WTC11 (cell line): ENCODE measurements around the gene BCAT1. TPM values are rescaled to one million over a fixed set of nuclear protein-coding genes. Genes with fewer than 3 reads are reported as not detected.

ENCODE experiments used
- ATAC-seq: fragments of 200-7000 bp; cut with Tn5 transposase; 2 replicates; pipeline ENCODE4 v1.10.0; 2021; ENCODE audit warnings: mild to moderate bottlenecking, moderate library complexity
- CTCF ChIA-PET: fragments of 300-600 bp; sonication (Branson Sonifier 250); formaldehyde crosslinking; loops from one replicate; lab custom pipeline; 2021; ENCODE audit warnings: antibody characterized with exemption; lab: Charles Lee
- POLR2A ChIA-PET: fragments of 350-600 bp; sonication (Branson Sonifier 250); formaldehyde crosslinking; loops from one replicate; lab custom pipeline; 2021; ENCODE audit warnings: antibody characterized with exemption; lab: Charles Lee
- DNase-seq: peaks from one replicate; pipeline ENCODE4 v3.0.0; 2021; ENCODE audit warnings: low spot score
- H3K27ac Mint-ChIP-seq: 2 replicates; pipeline ENCODE4 v1.8.0; 2021; ENCODE audit warnings: mixed read lengths
- H3K27me3 Mint-ChIP-seq: 2 replicates; pipeline ENCODE4 v1.8.0; 2021; ENCODE audit warnings: low read depth, mild to moderate bottlenecking, moderate library complexity, mixed read lengths
- H3K36me3 Mint-ChIP-seq: 2 replicates; pipeline ENCODE4 v1.8.0; 2021; ENCODE audit warnings: mixed read lengths
- H3K4me1 Mint-ChIP-seq: 2 replicates; pipeline ENCODE4 v1.8.0; 2022; ENCODE audit warnings: mixed read lengths
- H3K4me3 Mint-ChIP-seq: 2 replicates; pipeline ENCODE4 v1.8.0; 2021; ENCODE audit warnings: mild to moderate bottlenecking, moderate library complexity, mixed read lengths
- H3K9me3 Mint-ChIP-seq: 2 replicates; pipeline ENCODE4 v1.8.0; 2021; ENCODE audit warnings: mixed read lengths
- ARID4B ChIP-seq: sonication (generic); formaldehyde crosslinking; IDR thresholded peaks from 2 replicates; pipeline ENCODE4 v1.8.0; 2023; ENCODE audit warnings: missing genetic modification reagents, mild to moderate bottlenecking, borderline replicate concordance
- CREB1 ChIP-seq: sonication (generic); formaldehyde crosslinking; IDR thresholded peaks from 2 replicates; pipeline ENCODE4 v1.8.0; 2023; ENCODE audit warnings: mild to moderate bottlenecking, missing genetic modification reagents
- ELF4 ChIP-seq: sonication (generic); formaldehyde crosslinking; IDR thresholded peaks from 2 replicates; pipeline ENCODE4 v1.8.1; 2022; ENCODE audit warnings: low read depth, mild to moderate bottlenecking, moderate library complexity, missing genetic modification reagents
- ERG ChIP-seq: fragments of 250-450 bp; sonication (Bioruptor Pico); IDR thresholded peaks from 2 replicates; pipeline ENCODE4 v1.8.0; 2021; ENCODE audit warnings: mild to moderate bottlenecking
- FOXK1 ChIP-seq: sonication (generic); formaldehyde crosslinking; IDR thresholded peaks from 2 replicates; pipeline ENCODE4 v1.8.0; 2022; ENCODE audit warnings: mild to moderate bottlenecking, moderate library complexity, missing genetic modification reagents
- FOXP4 ChIP-seq: sonication (generic); formaldehyde crosslinking; IDR thresholded peaks from 2 replicates; pipeline ENCODE4 v1.8.0; 2022; ENCODE audit warnings: mild to moderate bottlenecking, missing genetic modification reagents
- GRHL2 ChIP-seq: fragments of 250-450 bp; sonication (Bioruptor Pico); IDR thresholded peaks from 2 replicates; pipeline ENCODE4 v1.8.0; 2022; ENCODE audit warnings: mild to moderate bottlenecking, moderate library complexity; ENCODE audit not compliant: insufficient replicate concordance, severe bottlenecking
- HMGA2 ChIP-seq: fragments of 250-450 bp; sonication (Bioruptor Pico); IDR thresholded peaks from 2 replicates; pipeline ENCODE4 v1.4.0; 2021; ENCODE audit warnings: mild to moderate bottlenecking, moderate library complexity
- IRF1 ChIP-seq: sonication (generic); formaldehyde crosslinking; IDR thresholded peaks from 2 replicates; pipeline ENCODE4 v1.8.0; 2023; ENCODE audit warnings: missing genetic modification reagents
- IRF2 ChIP-seq: sonication (generic); formaldehyde crosslinking; IDR thresholded peaks from 2 replicates; pipeline ENCODE4 v1.8.0; 2022; ENCODE audit warnings: low read depth, missing genetic modification reagents, borderline replicate concordance
- JAZF1 ChIP-seq: fragments of 250-450 bp; sonication (Bioruptor Pico); IDR thresholded peaks from 2 replicates; pipeline ENCODE4 v1.9.0; 2021; ENCODE audit warnings: moderate library complexity, mild to moderate bottlenecking, inconsistent platforms
- JUN ChIP-seq: sonication (generic); formaldehyde crosslinking; IDR thresholded peaks from 2 replicates; pipeline ENCODE4 v1.8.0; 2023; ENCODE audit warnings: mild to moderate bottlenecking, missing genetic modification reagents
- MAX ChIP-seq: sonication (generic); formaldehyde crosslinking; IDR thresholded peaks from 2 replicates; pipeline ENCODE4 v1.8.0; 2022; ENCODE audit warnings: mild to moderate bottlenecking, missing genetic modification reagents
- NR2C2 ChIP-seq: sonication (generic); formaldehyde crosslinking; IDR thresholded peaks from 2 replicates; pipeline ENCODE4 v1.8.0; 2022; ENCODE audit warnings: mild to moderate bottlenecking, missing genetic modification reagents
- NR3C1 ChIP-seq: sonication (generic); formaldehyde crosslinking; conservative IDR thresholded peaks from 2 replicates; pipeline ENCODE4 v1.8.1; 2023; ENCODE audit warnings: low read depth, mild to moderate bottlenecking, missing genetic modification reagents
- OVOL2 ChIP-seq: fragments of 250-450 bp; sonication (Bioruptor Pico); IDR thresholded peaks from 2 replicates; pipeline ENCODE4 v1.9.0; 2021; ENCODE audit warnings: mild to moderate bottlenecking, borderline replicate concordance
- PREB ChIP-seq: sonication (generic); formaldehyde crosslinking; IDR thresholded peaks from 2 replicates; pipeline ENCODE4 v1.8.1; 2022; ENCODE audit warnings: mild to moderate bottlenecking, missing genetic modification reagents, moderate library complexity, borderline replicate concordance
- ZBTB43 ChIP-seq: sonication (generic); formaldehyde crosslinking; IDR thresholded peaks from 2 replicates; pipeline ENCODE4 v1.8.1; 2023; ENCODE audit warnings: mild to moderate bottlenecking, missing genetic modification reagents
- ZNF317 ChIP-seq: sonication (generic); formaldehyde crosslinking; IDR thresholded peaks from 2 replicates; pipeline ENCODE4 v1.8.1; 2023; ENCODE audit warnings: low read depth, mild to moderate bottlenecking, moderate library complexity, missing genetic modification reagents, borderline replicate concordance
- total RNA-seq: library from RNA; stranded (reverse); gene quantifications from 3 replicates; pipeline ENCODE4 v1.2.3, GENCODE V29; 2021

BCAT1 gene
- total RNA-seq, 1 experiment from 2014 or later: 267 TPM

GRCh38 chr12:24823808-24824515 lies 124.9 kb downstream of the BCAT1 start:
- H3K4me1 Mint-ChIP-seq: no peaks in the 10 kb centered on the region
- DNase-seq: no peak
- peaks cover 73% of the 10 kb centered on the region for H3K36me3 Mint-ChIP-seq
- H3K4me3 Mint-ChIP-seq: no peak overlapping the region
- no peak for TF ChIP-seq ERG (CRISPR knock-in tag)
- TF ChIP-seq ZBTB43 (CRISPR knock-in tag): no peak
- TF ChIP-seq NR3C1 (CRISPR knock-in tag): no peak
- TF ChIP-seq ARID4B: no peak
- no peak for TF ChIP-seq NR2C2 (CRISPR knock-in tag)
- no peak for TF ChIP-seq ZNF317
- TF ChIP-seq ELF4: no peak
- no peak for TF ChIP-seq OVOL2
- no peak for TF ChIP-seq CREB1 (CRISPR knock-in tag)
- TF ChIP-seq IRF1 (CRISPR knock-in tag): no peak
- TF ChIP-seq PREB (CRISPR knock-in tag): no peak
- no peak for TF ChIP-seq GRHL2 (CRISPR knock-in tag)
- no peak for TF ChIP-seq JAZF1 (CRISPR knock-in tag)
- TF ChIP-seq MAX (CRISPR knock-in tag): no peak
- no peak for TF ChIP-seq IRF2
- TF ChIP-seq JUN (CRISPR knock-in tag): no peak
- no peak for TF ChIP-seq FOXP4 (CRISPR knock-in tag)
- TF ChIP-seq HMGA2 (CRISPR knock-in tag): no peak
- no peak for TF ChIP-seq FOXK1 (CRISPR knock-in tag)
- H3K27me3 Mint-ChIP-seq: no peaks in the 10 kb centered on the region
- CTCF ChIA-PET: no interaction called here
- no peaks in the 10 kb centered on the region for H3K9me3 Mint-ChIP-seq
- no peak for ATAC-seq
- POLR2A ChIA-PET: interaction anchor here (0.9 kb wide), 1 partner anchor 924 kb away, joined by 4 read pairs; no protein-coding TSS in a partner anchor
- no peak overlapping the region for H3K27ac Mint-ChIP-seq
